Endodermal cell (in vitro differentiated cells): ENCODE measurements around the gene TMEM108. TPM values are rescaled to one million over a fixed set of nuclear protein-coding genes. Genes with fewer than 3 reads are reported as not detected.

Experiments
- DNase-seq: peaks from one replicate; pipeline ENCODE4 v3.0.0-alpha.2; 2017
- H3K27ac ChIP-seq: 2 replicates; pipeline ENCODE4 v1.5.1; 2013; ENCODE audit warnings: mild to moderate bottlenecking, low read depth, low read length, moderate library complexity
- H3K27me3 ChIP-seq: 2 replicates; pipeline ENCODE4 v1.6.1; 2013; ENCODE audit warnings: mild to moderate bottlenecking, low read length, moderate library complexity; ENCODE audit not compliant: insufficient read depth, control insufficient read depth, poor library complexity, severe bottlenecking
- H3K36me3 ChIP-seq: 2 replicates; pipeline ENCODE4 v1.7.0; 2013; ENCODE audit warnings: mild to moderate bottlenecking, low read length, moderate library complexity; ENCODE audit not compliant: control insufficient read depth, insufficient read depth
- H3K4me1 ChIP-seq: one replicate; pipeline ENCODE4 v1.7.0; 2013; ENCODE audit warnings: low read length; ENCODE audit not compliant: control insufficient read depth, insufficient read depth
- H3K4me3 ChIP-seq: 2 replicates; pipeline ENCODE4 v1.5.1; 2013; ENCODE audit warnings: mild to moderate bottlenecking, low read length, moderate library complexity
- H3K9ac ChIP-seq: 2 replicates; pipeline ENCODE4 v1.6.1; 2013; ENCODE audit warnings: mild to moderate bottlenecking, low read length, moderate library complexity; ENCODE audit not compliant: poor library complexity, severe bottlenecking; ENCODE audit errors: extremely low read depth
- H3K9me3 ChIP-seq: 2 replicates; pipeline ENCODE4 v1.6.1; 2013; ENCODE audit warnings: mild to moderate bottlenecking, low read length, moderate library complexity; ENCODE audit not compliant: control insufficient read depth
- H3K27ac Mint-ChIP-seq: 2 replicates; pipeline ENCODE4 v1.8.0; 2020; ENCODE audit warnings: mixed read lengths
- H3K27me3 Mint-ChIP-seq: 2 replicates; pipeline ENCODE4 v1.8.0; 2021; ENCODE audit warnings: mild to moderate bottlenecking, mixed read lengths; ENCODE audit not compliant: insufficient read depth
- H3K36me3 Mint-ChIP-seq: 2 replicates; pipeline ENCODE4 v1.8.0; 2020; ENCODE audit warnings: low read depth, mixed read lengths
- H3K4me1 Mint-ChIP-seq: 2 replicates; pipeline ENCODE4 v1.8.0; 2020; ENCODE audit warnings: mixed read lengths
- H3K4me3 Mint-ChIP-seq: 2 replicates; pipeline ENCODE4 v1.8.0; 2020; ENCODE audit warnings: mild to moderate bottlenecking, moderate library complexity, mixed read lengths
- H3K9me3 Mint-ChIP-seq: 2 replicates; pipeline ENCODE4 v1.8.0; 2020; ENCODE audit warnings: mild to moderate bottlenecking, mixed read lengths
- WGBS, 2 experiments: methylation state at CpG; one replicate each; pipeline versions ENCODE4 v1.1.5 to v1.1.7; 2013; ENCODE audit warnings: missing lambda C conversion rate in 2 of 2, mixed read lengths in 1 of 2; ENCODE audit not compliant: insufficient coverage in 1 of 2, insufficient read length in 1 of 2; 5-methylcytosine and 5-hydroxymethylcytosine counted together
- total RNA-seq, 2 donors: library from RNA; stranded (reverse); fragmentation: NEBNext Ultra II Directional in 1 of 2; extraction: Animal tissue kit (Norgen Biotek cat#: 25700) in 1 of 2; gene quantifications; 2 replicates in 1 of 2; 3 replicates in 1 of 2; pipeline ENCODE4 v1.2.1, GENCODE V29; 2021
- TF ChIP-seq, protein P1 (sequence below): fragments of 200-600 bp; sonication (generic); conservative IDR thresholded peaks from 2 replicates; pipeline ENCODE4 v1.5.0; 2021; ENCODE audit warnings: antibody characterized with exemption, mild to moderate bottlenecking

The TMEM108 gene
- total RNA-seq, 2 donors from 2014 or later = 4.8 to 7.9 TPM

DNA sequence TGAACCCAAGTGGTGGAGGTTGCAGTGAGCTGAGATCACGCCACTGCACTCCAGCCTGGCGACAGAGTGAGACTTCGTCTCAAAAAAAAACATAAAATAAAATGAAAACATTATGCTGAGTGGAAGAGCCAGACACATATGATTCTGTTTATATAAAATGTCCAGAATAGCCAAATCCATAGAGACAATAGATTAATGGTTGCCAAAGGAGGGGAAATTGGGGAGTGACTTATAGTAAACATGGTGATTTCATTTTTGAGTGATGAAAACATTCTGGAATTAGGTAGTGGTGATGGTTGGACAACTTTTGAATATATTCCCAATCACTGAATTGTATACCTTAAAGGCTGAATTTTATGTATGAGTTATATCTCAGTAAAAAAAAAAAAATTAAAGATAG is 189.6 kb downstream of the TMEM108 start:
- Mint-ChIP-seq H3K9me3 (peaks cover 7% of the 10 kb centered on the region), H3K36me3 (peaks cover 4% of the 10 kb centered on the region), H3K4me1 (peaks cover 8% of the 10 kb centered on the region), H3K27ac (no peak overlapping the region), H3K27me3 (no peaks in the 10 kb centered on the region), H3K4me3 (no peak overlapping the region)
- WGBS, 2 experiments = 84% methylated on average over 3 of the region's 3 CpGs; no CpG with 5 or more reads in 1 of the 2 experiments
- Histone ChIP-seq H3K9me3 (peaks cover 6% of the 10 kb centered on the region), H3K4me3 (no peak overlapping the region), H3K27ac (no peak overlapping the region), H3K4me1 (no peaks in the 10 kb centered on the region), H3K36me3 (no peaks in the 10 kb centered on the region), H3K9ac (no peak overlapping the region), H3K27me3 (no peaks in the 10 kb centered on the region)
- no peak for DNase-seq
- TF ChIP-seq, protein P1, sequence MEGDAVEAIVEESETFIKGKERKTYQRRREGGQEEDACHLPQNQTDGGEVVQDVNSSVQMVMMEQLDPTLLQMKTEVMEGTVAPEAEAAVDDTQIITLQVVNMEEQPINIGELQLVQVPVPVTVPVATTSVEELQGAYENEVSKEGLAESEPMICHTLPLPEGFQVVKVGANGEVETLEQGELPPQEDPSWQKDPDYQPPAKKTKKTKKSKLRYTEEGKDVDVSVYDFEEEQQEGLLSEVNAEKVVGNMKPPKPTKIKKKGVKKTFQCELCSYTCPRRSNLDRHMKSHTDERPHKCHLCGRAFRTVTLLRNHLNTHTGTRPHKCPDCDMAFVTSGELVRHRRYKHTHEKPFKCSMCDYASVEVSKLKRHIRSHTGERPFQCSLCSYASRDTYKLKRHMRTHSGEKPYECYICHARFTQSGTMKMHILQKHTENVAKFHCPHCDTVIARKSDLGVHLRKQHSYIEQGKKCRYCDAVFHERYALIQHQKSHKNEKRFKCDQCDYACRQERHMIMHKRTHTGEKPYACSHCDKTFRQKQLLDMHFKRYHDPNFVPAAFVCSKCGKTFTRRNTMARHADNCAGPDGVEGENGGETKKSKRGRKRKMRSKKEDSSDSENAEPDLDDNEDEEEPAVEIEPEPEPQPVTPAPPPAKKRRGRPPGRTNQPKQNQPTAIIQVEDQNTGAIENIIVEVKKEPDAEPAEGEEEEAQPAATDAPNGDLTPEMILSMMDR = no peak

DNA sequence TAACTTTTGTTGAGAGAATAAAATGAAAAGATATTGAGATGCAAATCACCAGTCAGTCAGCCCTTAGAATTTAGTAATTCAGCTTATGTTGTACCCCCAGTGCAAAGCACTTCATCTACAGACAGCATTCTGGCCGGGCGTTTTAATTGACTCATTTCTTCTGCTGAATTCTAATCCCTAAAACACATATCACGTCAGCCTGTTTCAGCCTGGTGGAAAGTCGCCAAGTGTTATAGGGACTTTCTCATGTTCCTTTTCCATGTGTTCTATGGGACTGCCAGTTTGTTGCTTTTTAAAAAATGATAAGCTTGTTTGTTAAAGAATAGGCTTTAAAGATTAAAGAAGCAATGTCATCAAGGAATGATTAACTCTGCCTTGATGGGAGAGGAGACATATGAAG is 192.0 kb downstream of the TMEM108 start:
- no peaks in the 10 kb centered on the region for H3K27me3 ChIP-seq
- H3K27ac ChIP-seq = no peak overlapping the region
- H3K4me3 ChIP-seq = no peak overlapping the region
- H3K36me3 ChIP-seq = no peaks in the 10 kb centered on the region
- no peak overlapping the region for H3K27ac Mint-ChIP-seq
- H3K9me3 Mint-ChIP-seq = peaks cover 8% of the 10 kb centered on the region
- H3K4me1 ChIP-seq = no peaks in the 10 kb centered on the region
- DNase-seq = no peak
- no peak overlapping the region for H3K9ac ChIP-seq
- no peaks in the 10 kb centered on the region for H3K9me3 ChIP-seq
- no peak overlapping the region for H3K4me3 Mint-ChIP-seq
- peaks cover 4% of the 10 kb centered on the region for H3K36me3 Mint-ChIP-seq
- H3K4me1 Mint-ChIP-seq = peaks cover 8% of the 10 kb centered on the region
- TF ChIP-seq, protein P1 = no peak
- H3K27me3 Mint-ChIP-seq = no peaks in the 10 kb centered on the region
- 86 to 93% methylated on average over 2 to 4 of the region's 4 CpGs for WGBS, 2 experiments

DNA sequence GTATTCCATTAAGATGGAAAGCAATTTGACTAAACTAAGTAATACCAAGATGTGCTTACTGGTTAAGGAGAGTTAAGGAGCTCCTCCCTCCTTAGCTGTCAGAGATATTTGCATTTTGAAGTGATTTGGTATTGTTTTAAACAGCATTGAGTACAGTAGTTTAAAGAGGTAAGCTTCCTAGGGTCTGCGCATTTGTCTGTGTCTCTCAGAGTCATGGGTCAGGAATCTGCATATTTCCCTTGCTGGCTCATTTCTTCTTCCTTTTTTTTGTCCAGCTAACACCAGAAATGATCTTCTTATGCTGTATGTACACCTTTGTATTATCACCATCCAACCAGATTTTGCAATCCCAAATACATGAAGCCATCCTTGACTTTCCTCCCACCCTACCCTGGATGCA is 198.7 kb downstream of the TMEM108 start:
- 97 to 100% methylated on average over 1 of the region's 1 CpG for WGBS, 2 experiments
- peaks cover 2% of the 10 kb centered on the region for H3K9me3 Mint-ChIP-seq
- Histone ChIP-seq H3K27ac (no peak overlapping the region), H3K9me3 (no peaks in the 10 kb centered on the region), H3K36me3 (no peaks in the 10 kb centered on the region), H3K4me1 (no peaks in the 10 kb centered on the region), H3K27me3 (no peaks in the 10 kb centered on the region), H3K4me3 (no peak overlapping the region), H3K9ac (no peak overlapping the region)
- H3K27me3 Mint-ChIP-seq = no peaks in the 10 kb centered on the region
- no peak for DNase-seq
- no peaks in the 10 kb centered on the region for H3K36me3 Mint-ChIP-seq
- TF ChIP-seq, protein P1 = no peak
- H3K4me1 Mint-ChIP-seq = no peaks in the 10 kb centered on the region
- no peak overlapping the region for H3K4me3 Mint-ChIP-seq
- H3K27ac Mint-ChIP-seq = no peak overlapping the region
